Parathyroid adenoma (tissue), 2 donors: Measurements from ENCODE around the gene PDE4D.

Experiments
- H2AFZ ChIP-seq: fragments of 300-600 bp; sonication (generic); one replicate; pipeline ENCODE4 v1.7.0; 2017; ENCODE audit warnings: antibody characterized with exemption, mild to moderate bottlenecking
- H3K27ac ChIP-seq: fragments of 300-600 bp; sonication (generic); one replicate; pipeline ENCODE4 v1.7.0; 2017
- H3K27me3 ChIP-seq: fragments of 300-600 bp; sonication (generic); one replicate; pipeline ENCODE4 v1.7.0; 2017; ENCODE audit warnings: low read length; ENCODE audit not compliant: control insufficient read depth, insufficient read depth
- H3K36me3 ChIP-seq: fragments of 300-600 bp; sonication (generic); one replicate; pipeline ENCODE4 v1.7.0; 2017; ENCODE audit warnings: low read length; ENCODE audit not compliant: control insufficient read depth, insufficient read depth
- H3K4me1 ChIP-seq: fragments of 300-600 bp; sonication (generic); one replicate; pipeline ENCODE4 v1.7.0; 2017; ENCODE audit warnings: control low read depth
- H3K4me2 ChIP-seq: fragments of 300-600 bp; sonication (generic); one replicate; pipeline ENCODE4 v1.7.0; 2017; ENCODE audit warnings: low read length
- H3K4me3 ChIP-seq: fragments of 300-600 bp; sonication (generic); one replicate; pipeline ENCODE4 v1.7.0; 2017; ENCODE audit warnings: low read depth, low read length
- H3K79me2 ChIP-seq: fragments of 300-600 bp; sonication (generic); one replicate; pipeline ENCODE4 v1.7.0; 2017; ENCODE audit warnings: control low read depth
- H3K9ac ChIP-seq: fragments of 300-600 bp; sonication (generic); one replicate; pipeline ENCODE4 v1.7.0; 2017; ENCODE audit warnings: mild to moderate bottlenecking
- H3K9me3 ChIP-seq: fragments of 300-600 bp; sonication (generic); one replicate; pipeline ENCODE4 v1.7.0; 2017; ENCODE audit warnings: low read length; ENCODE audit not compliant: control insufficient read depth
- CTCF ChIP-seq: fragments of 300-600 bp; sonication (generic); IDR thresholded peaks from one replicate; pipeline ENCODE4 v1.7.0; 2017; ENCODE audit warnings: antibody characterized with exemption, mild to moderate bottlenecking
- donor health status: primary hyperparathyroidism.

PDE4D gene

DNA sequence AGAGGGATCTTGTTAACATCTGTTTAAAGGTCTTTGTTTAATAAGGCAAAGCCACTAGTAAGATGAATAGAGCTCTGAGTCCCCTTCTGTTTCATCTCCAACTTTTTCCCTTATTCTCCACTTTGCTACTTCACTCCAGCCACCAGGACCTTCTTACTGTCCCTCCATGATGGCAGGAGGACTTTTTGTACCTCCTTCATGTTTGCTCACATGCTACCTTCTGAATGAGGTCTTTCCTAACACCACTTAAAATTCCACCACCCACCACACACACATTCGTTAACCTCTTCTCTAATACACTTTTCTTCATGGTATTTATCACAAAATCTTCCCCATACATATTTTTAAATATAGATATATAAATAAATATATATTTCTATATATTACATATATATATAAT, 501.9 kb downstream of the PDE4D start:
- no peak for TF ChIP-seq CTCF
- H2AFZ ChIP-seq = no peak overlapping the region
- H3K79me2 ChIP-seq = peaks cover 3% of the 10 kb centered on the region
- H3K4me1 ChIP-seq = no peaks in the 10 kb centered on the region
- no peak overlapping the region for H3K4me2 ChIP-seq
- H3K4me3 ChIP-seq = no peak overlapping the region
- no peak overlapping the region for H3K27ac ChIP-seq
- no peaks in the 10 kb centered on the region for H3K36me3 ChIP-seq
- no peaks in the 10 kb centered on the region for H3K27me3 ChIP-seq
- no peak overlapping the region for H3K9ac ChIP-seq
- no peaks in the 10 kb centered on the region for H3K9me3 ChIP-seq

- Histone ChIP-seq H3K27ac (no peak overlapping the region), H3K79me2 (peaks cover 3% of the 10 kb centered on the region), H3K4me3 (no peak overlapping the region), H3K27me3 (no peaks in the 10 kb centered on the region), H3K4me2 (no peak overlapping the region), H3K4me1 (no peaks in the 10 kb centered on the region), H2AFZ (peak overlapping the region; percentile 33), H3K9ac (no peak overlapping the region), H3K9me3 (no peaks in the 10 kb centered on the region), H3K36me3 (no peaks in the 10 kb centered on the region)
- no peak for TF ChIP-seq CTCF
These were observed 502.5 kb downstream of the PDE4D start for GRCh38 chr5:59390989-59391388.

- no peak overlapping the region for H3K9ac ChIP-seq
- H3K4me3 ChIP-seq = no peak overlapping the region
- no peak overlapping the region for H3K4me2 ChIP-seq
- H3K9me3 ChIP-seq = no peaks in the 10 kb centered on the region
- H3K4me1 ChIP-seq = no peaks in the 10 kb centered on the region
- no peaks in the 10 kb centered on the region for H3K27me3 ChIP-seq
- H2AFZ ChIP-seq = no peak overlapping the region
- peaks cover 3% of the 10 kb centered on the region for H3K79me2 ChIP-seq
- no peaks in the 10 kb centered on the region for H3K36me3 ChIP-seq
- peak; percentile 78 for TF ChIP-seq CTCF
- H3K27ac ChIP-seq = no peak overlapping the region
These were observed 503.4 kb downstream of the PDE4D start for GRCh38 chr5:59390074-59390659.

GRCh38 chr5:59387127-59387526, 506.4 kb downstream of the PDE4D start:
- Histone ChIP-seq H3K9ac (no peak overlapping the region), H3K79me2 (peaks cover 3% of the 10 kb centered on the region), H3K27me3 (no peaks in the 10 kb centered on the region), H3K27ac (no peak overlapping the region), H2AFZ (no peak overlapping the region), H3K36me3 (no peaks in the 10 kb centered on the region), H3K9me3 (no peaks in the 10 kb centered on the region), H3K4me1 (no peaks in the 10 kb centered on the region), H3K4me3 (no peak overlapping the region), H3K4me2 (no peak overlapping the region)
- TF ChIP-seq CTCF = no peak

- Histone ChIP-seq H3K4me2 (no peak overlapping the region), H3K9me3 (no peaks in the 10 kb centered on the region), H3K79me2 (peaks cover 3% of the 10 kb centered on the region), H3K36me3 (no peaks in the 10 kb centered on the region), H3K4me1 (no peaks in the 10 kb centered on the region), H3K9ac (no peak overlapping the region), H2AFZ (no peak overlapping the region), H3K4me3 (no peak overlapping the region), H3K27me3 (no peaks in the 10 kb centered on the region), H3K27ac (no peak overlapping the region)
- no peak for TF ChIP-seq CTCF
These were observed 507.8 kb downstream of the PDE4D start for GRCh38 chr5:59385700-59386099.
